HepG2 (cell line): Measurements from ENCODE around the gene PLEKHM2. TPM values are rescaled to one million over a fixed set of nuclear protein-coding genes. Genes with fewer than 3 reads are reported as not detected.
A peak's percentile ranks its signal among the peaks of the same experiment; 100 is the strongest.

Source experiments
- AHR ChIP-seq: IDR thresholded peaks from 2 replicates; pipeline ENCODE4 v1.6.1; 2018; ENCODE audit warnings: missing genetic modification reagents, missing compliant biosample characterization
- ATM ChIP-seq: fragments of 450-650 bp; IDR thresholded peaks from 2 replicates; pipeline ENCODE4 v1.7.1; 2017; ENCODE audit warnings: mild to moderate bottlenecking, borderline replicate concordance
- BRF2 ChIP-seq: sonication (generic); formaldehyde crosslinking; IDR thresholded peaks from 2 replicates; pipeline ENCODE4 v1.8.1; 2022; ENCODE audit warnings: mild to moderate bottlenecking, missing genetic modification reagents
- EED ChIP-seq: sonication (generic); formaldehyde crosslinking; IDR thresholded peaks from 2 replicates; pipeline ENCODE4 v1.5.0; 2020; ENCODE audit warnings: mild to moderate bottlenecking, missing genetic modification reagents
- HMG20A ChIP-seq: IDR thresholded peaks from 2 replicates; pipeline ENCODE4 v1.6.1; 2016; ENCODE audit warnings: borderline replicate concordance
- HNRNPK ChIP-seq: fragments of 200-400 bp; formaldehyde crosslinking; IDR thresholded peaks from 2 replicates; pipeline ENCODE4 v1.6.1; 2018; ENCODE audit warnings: low read length, low read depth, moderate library complexity, mild to moderate bottlenecking; ENCODE audit not compliant: poor library complexity, severe bottlenecking
- KDM1A ChIP-seq: IDR thresholded peaks from 2 replicates; pipeline ENCODE4 v1.6.1; 2016; ENCODE audit warnings: missing compliant biosample characterization
- KDM5B ChIP-seq: sonication (generic); formaldehyde crosslinking; IDR thresholded peaks from 2 replicates; pipeline ENCODE4 v1.4.0; 2020; ENCODE audit warnings: missing genetic modification reagents, mild to moderate bottlenecking, borderline replicate concordance
- KDM6A ChIP-seq: IDR thresholded peaks from 2 replicates; pipeline ENCODE4 v1.6.1; 2016; ENCODE audit warnings: low read depth
- MZF1 ChIP-seq: sonication (generic); formaldehyde crosslinking; IDR thresholded peaks from 2 replicates; pipeline ENCODE4 v1.8.1; 2023; ENCODE audit warnings: mild to moderate bottlenecking, missing genetic modification reagents, borderline replicate concordance
- NFYC ChIP-seq: IDR thresholded peaks from 2 replicates; pipeline ENCODE4 v1.6.1; 2016; ENCODE audit warnings: missing genetic modification reagents, missing compliant biosample characterization
- NR2C2 ChIP-seq: sonication (generic); formaldehyde crosslinking; IDR thresholded peaks from 2 replicates; pipeline ENCODE4 v1.4.0; 2020; ENCODE audit warnings: missing genetic modification reagents, mild to moderate bottlenecking, moderate library complexity, borderline replicate concordance
- PAWR ChIP-seq: sonication (generic); formaldehyde crosslinking; IDR thresholded peaks from 2 replicates; pipeline ENCODE4 v1.4.0; 2020; ENCODE audit warnings: missing genetic modification reagents, mild to moderate bottlenecking, borderline replicate concordance
- REPIN1 ChIP-seq: sonication (generic); formaldehyde crosslinking; IDR thresholded peaks from 2 replicates; pipeline ENCODE4 v1.8.0; 2022; ENCODE audit warnings: missing genetic modification reagents, low read depth, mild to moderate bottlenecking, borderline replicate concordance
- RXRA ChIP-seq: sonication (generic); formaldehyde crosslinking; IDR thresholded peaks from 2 replicates; pipeline ENCODE4 v1.5.1; 2020; ENCODE audit warnings: missing genetic modification reagents
- SOX6 ChIP-seq, 2 experiments: fragments of 450-650 bp in 1 of 2; sonication (generic) in 1 of 2; formaldehyde crosslinking in 1 of 2; IDR thresholded peaks; 2 replicates each; pipeline versions ENCODE4 v1.4.0 to v1.6.1; 2017 to 2020; ENCODE audit warnings: antibody characterized with exemption in 1 of 2, mild to moderate bottlenecking in 1 of 2, missing genetic modification reagents in 1 of 2
- ZNF232 ChIP-seq: sonication (generic); formaldehyde crosslinking; IDR thresholded peaks from 2 replicates; pipeline ENCODE4 v1.4.0; 2020; ENCODE audit warnings: missing genetic modification reagents, borderline replicate concordance
- ZNF280B ChIP-seq: sonication (generic); formaldehyde crosslinking; IDR thresholded peaks from 2 replicates; pipeline ENCODE4 v1.5.0; 2020; ENCODE audit warnings: missing genetic modification reagents, mild to moderate bottlenecking, borderline replicate concordance
- ZNF562 ChIP-seq: sonication (generic); formaldehyde crosslinking; IDR thresholded peaks from 2 replicates; pipeline ENCODE4 v1.8.0; 2022; ENCODE audit warnings: missing genetic modification reagents, borderline replicate concordance
- ZNF703 ChIP-seq: sonication (generic); formaldehyde crosslinking; IDR thresholded peaks from 2 replicates; pipeline ENCODE4 v1.5.1; 2020; ENCODE audit warnings: missing genetic modification reagents, mild to moderate bottlenecking, moderate library complexity, borderline replicate concordance
- ZNF776 ChIP-seq: sonication (generic); formaldehyde crosslinking; IDR thresholded peaks from 2 replicates; pipeline ENCODE4 v1.4.0; 2020; ENCODE audit warnings: mild to moderate bottlenecking, missing genetic modification reagents
- ZSCAN12 ChIP-seq: sonication (generic); formaldehyde crosslinking; IDR thresholded peaks from 2 replicates; pipeline ENCODE4 v1.9.0; 2021; ENCODE audit warnings: mild to moderate bottlenecking, missing genetic modification reagents
- polyA plus RNA-seq, 8 experiments: library from polyadenylated mRNA; depleted of rRNA in 3 of 8; stranded (reverse) in 7 of 8; unstranded in 1 of 8; fragments of >200 nt; fragmentation: Illumina TruSeq in 4 of 8; extraction: Trizol in 4 of 8; gene quantifications; 2 replicates each; pipeline versions ENCODE4 v1.2.1 to v1.2.3, GENCODE V29; 2011 to 2016; ENCODE audit warnings: low read depth in 4 of 8, missing spikeins in 1 of 8, mixed read lengths in 1 of 8; ENCODE audit not compliant: insufficient read depth in 1 of 8
- total RNA-seq, 5 experiments: library from RNA; depleted of rRNA; stranded (reverse); fragments of >200 nt; fragmentation: Illumina TruSeq; extraction: Trizol; gene quantifications; 2 replicates each; pipeline ENCODE4 v1.2.3, GENCODE V29; 2016; ENCODE audit warnings: low read depth in 1 of 5
- TF ChIP-seq, protein P1 (sequence below): sonication (generic); formaldehyde crosslinking; IDR thresholded peaks from 2 replicates; pipeline ENCODE4 v1.4.0; 2020; ENCODE audit warnings: missing genetic modification reagents
- TF ChIP-seq, protein P2 (sequence below): IDR thresholded peaks from 2 replicates; pipeline ENCODE4 v1.6.1; 2016; ENCODE audit warnings: low read depth

Gene PLEKHM2
- total and polyA plus RNA-seq, 2 of the 13 experiments (the other 11 are each of a cell fraction or from before 2014, with no cell fraction given) = 16.5 to 27.3 TPM

DNA sequence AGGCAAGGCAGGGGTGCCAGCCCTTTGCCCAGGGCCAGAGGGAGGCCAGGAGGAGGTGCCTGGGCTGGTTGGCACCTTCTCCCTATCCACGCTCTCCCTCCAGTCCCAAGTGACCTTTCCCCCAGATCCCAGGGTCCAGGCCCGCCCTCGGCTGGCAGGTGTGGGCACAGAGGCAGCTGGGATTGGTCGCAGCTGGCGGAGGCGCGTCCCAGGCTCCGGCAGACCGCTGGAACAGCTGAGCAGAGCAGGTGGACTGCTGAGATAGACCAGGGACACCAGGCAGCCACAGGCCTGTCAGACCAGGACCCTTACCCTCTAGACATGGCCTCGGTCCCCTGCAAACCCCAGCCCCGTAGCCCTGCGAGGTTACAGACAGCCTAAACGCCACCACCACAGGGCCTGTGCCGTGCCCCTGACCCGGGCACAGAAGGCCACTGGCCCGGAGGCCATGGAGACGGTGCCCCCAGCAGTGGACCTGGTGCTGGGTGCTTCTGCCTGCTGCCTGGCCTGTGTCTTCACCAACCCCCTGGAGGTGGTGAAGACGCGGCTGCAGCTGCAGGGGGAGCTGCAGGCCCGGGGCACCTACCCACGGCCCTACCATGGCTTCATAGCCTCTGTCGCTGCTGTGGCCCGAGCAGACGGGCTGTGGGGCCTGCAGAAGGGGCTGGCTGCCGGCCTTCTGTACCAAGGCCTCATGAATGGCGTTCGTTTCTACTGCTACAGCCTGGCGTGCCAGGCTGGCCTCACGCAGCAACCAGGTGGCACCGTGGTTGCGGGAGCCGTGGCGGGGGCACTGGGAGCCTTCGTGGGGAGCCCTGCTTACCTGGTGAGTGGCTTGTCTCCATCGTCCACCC lies 52.1 kb downstream of the PLEKHM2 start, which contains the start of gene SLC25A34 (continued):
- TF ChIP-seq RXRA (CRISPR knock-in tag) (peak; percentile 94), ZNF562 (CRISPR knock-in tag) (no peak), ZNF280B (CRISPR knock-in tag) (no peak), ZNF232 (CRISPR knock-in tag) (no peak), MZF1 (no peak), PAWR (CRISPR knock-in tag) (no peak), NFYC (peak; percentile 58; the same call in 1 of the 2 replicates), AHR (CRISPR knock-in tag) (no peak), HNRNPK (peak; percentile 77), HMG20A (CRISPR knock-in tag) (no peak), ZSCAN12 (CRISPR knock-in tag) (no peak), SOX6 (IDR thresholded peaks at IDR 0.05) (no peak), SOX6 (CRISPR knock-in tag; IDR thresholded peaks at IDR 0.05) (no peak), KDM5B (peak; percentile 36; the same call in 1 of the 2 replicates), BRF2 (no peak), ZNF703 (CRISPR knock-in tag) (no peak), ZNF776 (CRISPR knock-in tag) (no peak; the same call in 1 of the 2 replicates), ATM (no peak), EED (CRISPR knock-in tag) (0 out of 2 replicates have a peak, but pooled peaks have one; percentile 19), KDM6A (CRISPR knock-in tag) (no peak), KDM1A (CRISPR knock-in tag) (no peak), REPIN1 (CRISPR knock-in tag) (no peak), NR2C2 (CRISPR knock-in tag) (no peak)
- TF ChIP-seq, protein P1, sequence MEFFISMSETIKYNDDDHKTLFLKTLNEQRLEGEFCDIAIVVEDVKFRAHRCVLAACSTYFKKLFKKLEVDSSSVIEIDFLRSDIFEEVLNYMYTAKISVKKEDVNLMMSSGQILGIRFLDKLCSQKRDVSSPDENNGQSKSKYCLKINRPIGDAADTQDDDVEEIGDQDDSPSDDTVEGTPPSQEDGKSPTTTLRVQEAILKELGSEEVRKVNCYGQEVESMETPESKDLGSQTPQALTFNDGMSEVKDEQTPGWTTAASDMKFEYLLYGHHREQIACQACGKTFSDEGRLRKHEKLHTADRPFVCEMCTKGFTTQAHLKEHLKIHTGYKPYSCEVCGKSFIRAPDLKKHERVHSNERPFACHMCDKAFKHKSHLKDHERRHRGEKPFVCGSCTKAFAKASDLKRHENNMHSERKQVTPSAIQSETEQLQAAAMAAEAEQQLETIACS (CRISPR knock-in tag) = no peak
- TF ChIP-seq, protein P2, sequence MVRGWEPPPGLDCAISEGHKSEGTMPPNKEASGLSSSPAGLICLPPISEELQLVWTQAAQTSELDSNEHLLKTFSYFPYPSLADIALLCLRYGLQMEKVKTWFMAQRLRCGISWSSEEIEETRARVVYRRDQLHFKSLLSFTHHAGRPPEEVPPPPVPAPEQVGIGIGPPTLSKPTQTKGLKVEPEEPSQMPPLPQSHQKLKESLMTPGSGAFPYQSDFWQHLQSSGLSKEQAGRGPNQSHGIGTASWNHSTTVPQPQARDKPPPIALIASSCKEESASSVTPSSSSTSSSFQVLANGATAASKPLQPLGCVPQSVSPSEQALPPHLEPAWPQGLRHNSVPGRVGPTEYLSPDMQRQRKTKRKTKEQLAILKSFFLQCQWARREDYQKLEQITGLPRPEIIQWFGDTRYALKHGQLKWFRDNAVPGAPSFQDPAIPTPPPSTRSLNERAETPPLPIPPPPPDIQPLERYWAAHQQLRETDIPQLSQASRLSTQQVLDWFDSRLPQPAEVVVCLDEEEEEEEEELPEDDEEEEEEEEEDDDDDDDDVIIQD (CRISPR knock-in tag) = no peak
